Ovary (tissue), 9 donors: Measurements from ENCODE around the gene LDLRAD4. TPM values are rescaled to one million over a fixed set of nuclear protein-coding genes. Genes with fewer than 3 reads are reported as not detected.

Source experiments
- DNase-seq, 5 donors: peaks; one replicate each; pipeline ENCODE4 v3.0.0-alpha.2; 2019 to 2020
- H3K27ac ChIP-seq, 2 donors: fragments of 200-600 bp; one replicate each; pipeline versions ENCODE4 v1.5.1 to v1.8.0; 2019 to 2022
- H3K27me3 ChIP-seq: fragments of 200-600 bp; one replicate; pipeline ENCODE4 v1.8.0; 2022
- H3K36me3 ChIP-seq: fragments of 200-600 bp; sonication (generic); one replicate; pipeline ENCODE4 v1.5.1; 2019
- H3K4me1 ChIP-seq: one replicate; pipeline ENCODE4 v1.8.1; 2013; ENCODE audit warnings: mild to moderate bottlenecking, moderate library complexity; ENCODE audit not compliant: insufficient read depth
- H3K4me3 ChIP-seq: fragments of 200-600 bp; sonication (generic); one replicate; pipeline ENCODE4 v1.5.1; 2017
- H3K9me3 ChIP-seq, 2 donors: fragments of 200-600 bp in 1 of 2; sonication (generic) in 1 of 2; one replicate each; pipeline versions ENCODE4 v1.5.1 to v1.8.1; 2013 to 2019; ENCODE audit warnings: mild to moderate bottlenecking in 1 of 2, moderate library complexity in 1 of 2
- EP300 ChIP-seq: sonication (generic); formaldehyde crosslinking; IDR thresholded peaks from one replicate; pipeline ENCODE4 v1.6.1; 2017; ENCODE audit warnings: antibody characterized with exemption
- POLR2A ChIP-seq: fragments of 450-650 bp; IDR thresholded peaks from one replicate; pipeline ENCODE4 v1.6.1; 2017; ENCODE audit warnings: antibody characterized with exemption, mild to moderate bottlenecking, moderate library complexity
- WGBS, 3 donors: extraction: QIAGEN DNeasy Blood & Tissue Kit in 1 of 3; methylation state at CpG; one replicate each; pipeline versions ENCODE4 v1.1.5 to v1.1.7; 2013 to 2017; 5-methylcytosine and 5-hydroxymethylcytosine counted together
- intact Hi-C, 4 donors: fragments of 100-400 bp; cut with DNase I; formaldehyde crosslinking; loops; one replicate each; pipeline versions ENCODE4 v1.11.0 to v1.15.1; 2022 to 2023
- polyA plus RNA-seq, 2 donors: library from polyadenylated mRNA; stranded (reverse); fragments of 200-250 nt in 1 of 2; fragments of 350-450 nt in 1 of 2; fragmentation: Illumina TruSeq in 1 of 2; extraction: RNeasy Lipid Tissue Mini Kit (QIAGEN cat#74804) in 1 of 2; gene quantifications; one replicate each; pipeline ENCODE4 v1.2.3, GENCODE V29; 2013 to 2014
- total RNA-seq, 7 donors: library from RNA; depleted of rRNA in 2 of 7; stranded (reverse); fragments of >200 nt in 2 of 7; fragmentation: NEBNext Ultra II Directional in 3 of 7; extraction: Animal tissue kit (Norgen Biotek cat#: 25700) in 3 of 7; gene quantifications; one replicate each; pipeline versions ENCODE4 v1.1.0 to v1.2.4, GENCODE V29; 2016 to 2023
- TF ChIP-seq, protein P1 (sequence below), 3 donors: fragments of 450-650 bp in 2 of 3; fragments of 200-600 bp in 1 of 3; IDR thresholded peaks; one replicate each; pipeline versions ENCODE4 v1.5.1 to v1.8.0; 2016 to 2022; ENCODE audit warnings: antibody characterized with exemption in 3 of 3, mild to moderate bottlenecking in 1 of 3
- donor health status: DM: no; HTN: no; CAD: no; lungs with moderate emphysema.
- donor health status: DM: no; HTN: no; CAD: no.
- donor health status: Bipolar disorder and iron deficiency.
- donor health status: DM: yes; HTN: yes; CAD: no.
- donor health status: DM: no; HTN: no; CAD: no.
- donor health status: DM: yes; HTN: yes; CAD: no.

The LDLRAD4 gene
- total and polyA plus RNA-seq, 9 donors: 2.3 to 31.6 (median 8.3) TPM

DNA sequence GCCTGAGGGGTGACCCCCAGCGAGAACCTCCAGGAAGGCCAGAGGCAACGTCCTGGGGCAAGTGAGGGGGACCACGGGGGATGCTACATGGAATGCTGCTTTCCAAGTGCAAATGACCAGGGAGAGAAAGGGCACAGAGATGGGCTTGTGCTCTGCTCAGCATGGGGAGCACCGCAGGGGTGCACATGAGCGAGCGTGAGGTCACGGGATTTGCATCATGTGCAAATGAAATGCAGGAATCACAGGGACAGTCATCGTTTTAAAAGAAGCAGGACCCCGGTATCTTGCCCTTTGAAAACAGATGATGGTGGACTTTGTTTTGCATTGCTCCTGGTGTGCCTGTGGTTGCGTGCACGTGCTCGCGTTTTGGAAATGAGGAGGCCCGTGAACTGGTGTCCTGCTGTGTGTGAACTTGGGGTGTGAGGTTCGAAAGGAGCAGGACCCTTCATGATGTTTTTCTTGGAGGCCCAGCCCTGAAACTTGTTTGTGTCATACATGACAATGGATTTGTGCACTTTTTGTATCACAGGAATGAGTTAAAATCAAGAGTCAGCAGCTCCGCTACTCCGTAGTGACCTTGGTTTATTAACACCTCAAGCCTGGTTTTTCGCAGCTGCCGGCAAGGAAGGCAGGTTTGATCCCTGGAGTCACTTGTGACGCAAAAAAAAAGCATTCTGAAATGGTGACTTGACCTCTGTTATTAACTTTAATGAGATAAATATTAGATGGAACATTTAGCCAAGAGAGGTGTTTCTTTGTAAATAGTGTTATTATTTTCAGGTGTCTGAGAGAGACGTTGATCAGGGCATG, 234.5 kb downstream of the LDLRAD4 start:
- no peak overlapping the region for H3K4me3 ChIP-seq
- 71 to 77% (median 75%) methylated on average over 21 of the region's 21 CpGs for WGBS, 3 donors

DNA sequence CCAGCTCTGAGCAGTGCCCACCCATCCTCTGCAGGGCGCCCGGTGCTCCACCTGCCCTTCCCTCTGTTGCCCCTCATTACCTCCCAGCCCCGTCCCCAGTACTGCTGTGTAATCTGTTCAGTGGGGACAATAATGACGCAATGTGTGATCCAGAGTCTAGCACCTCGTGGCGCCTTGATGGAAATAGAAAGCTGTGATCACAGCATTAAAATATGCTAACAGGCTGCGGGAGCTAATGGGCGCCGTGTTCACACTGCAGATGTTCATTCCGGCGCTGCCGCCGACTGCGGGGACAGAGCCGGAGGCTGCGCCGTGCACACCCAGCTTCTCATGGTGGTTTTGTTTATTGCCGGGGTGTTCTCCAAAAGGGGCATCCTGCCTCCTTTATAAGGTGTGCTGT, 235.2 kb downstream of the LDLRAD4 start:
- H3K9me3 ChIP-seq: no peaks in the 10 kb centered on the region
- H3K27me3 ChIP-seq: no peaks in the 10 kb centered on the region
- WGBS, 3 donors: 70 to 91% (median 84%) methylated on average over 18 of the region's 18 CpGs
- no peak for DNase-seq
- H3K4me1 ChIP-seq: no peaks in the 10 kb centered on the region
- intact Hi-C loops: no loop called here
- H3K4me3 ChIP-seq: no peak overlapping the region
- no peaks in the 10 kb centered on the region for H3K36me3 ChIP-seq
- TF ChIP-seq, protein P1, sequence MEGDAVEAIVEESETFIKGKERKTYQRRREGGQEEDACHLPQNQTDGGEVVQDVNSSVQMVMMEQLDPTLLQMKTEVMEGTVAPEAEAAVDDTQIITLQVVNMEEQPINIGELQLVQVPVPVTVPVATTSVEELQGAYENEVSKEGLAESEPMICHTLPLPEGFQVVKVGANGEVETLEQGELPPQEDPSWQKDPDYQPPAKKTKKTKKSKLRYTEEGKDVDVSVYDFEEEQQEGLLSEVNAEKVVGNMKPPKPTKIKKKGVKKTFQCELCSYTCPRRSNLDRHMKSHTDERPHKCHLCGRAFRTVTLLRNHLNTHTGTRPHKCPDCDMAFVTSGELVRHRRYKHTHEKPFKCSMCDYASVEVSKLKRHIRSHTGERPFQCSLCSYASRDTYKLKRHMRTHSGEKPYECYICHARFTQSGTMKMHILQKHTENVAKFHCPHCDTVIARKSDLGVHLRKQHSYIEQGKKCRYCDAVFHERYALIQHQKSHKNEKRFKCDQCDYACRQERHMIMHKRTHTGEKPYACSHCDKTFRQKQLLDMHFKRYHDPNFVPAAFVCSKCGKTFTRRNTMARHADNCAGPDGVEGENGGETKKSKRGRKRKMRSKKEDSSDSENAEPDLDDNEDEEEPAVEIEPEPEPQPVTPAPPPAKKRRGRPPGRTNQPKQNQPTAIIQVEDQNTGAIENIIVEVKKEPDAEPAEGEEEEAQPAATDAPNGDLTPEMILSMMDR (IDR thresholded peaks at IDR 0.05): no peak
- no peak for TF ChIP-seq POLR2A
- no peak for TF ChIP-seq EP300
- H3K27ac ChIP-seq: no peak overlapping the region

More for the DNA sequence above, 234.5 kb downstream of the LDLRAD4 start:
- H3K4me1 ChIP-seq: no peaks in the 10 kb centered on the region
- intact Hi-C loops: no loop called here
- H3K27ac ChIP-seq: no peak overlapping the region
- H3K9me3 ChIP-seq: no peaks in the 10 kb centered on the region
- TF ChIP-seq POLR2A (no peak), EP300 (no peak)
- TF ChIP-seq, protein P1 (IDR thresholded peaks at IDR 0.05): no peak
- no peaks in the 10 kb centered on the region for H3K36me3 ChIP-seq
- no peaks in the 10 kb centered on the region for H3K27me3 ChIP-seq
- DNase-seq: no peak

GRCh38 chr18:13454363-13455150, 236.0 kb downstream of the LDLRAD4 start:
- Histone ChIP-seq H3K36me3 (no peaks in the 10 kb centered on the region), H3K4me3 (no peak overlapping the region), H3K4me1 (no peaks in the 10 kb centered on the region), H3K9me3 (no peaks in the 10 kb centered on the region), H3K27me3 (no peaks in the 10 kb centered on the region), H3K27ac (no peak overlapping the region)
- intact Hi-C loops: no loop called here
- DNase-seq: no peak
- TF ChIP-seq, protein P1 (IDR thresholded peaks at IDR 0.05): no peak
- TF ChIP-seq POLR2A (no peak), EP300 (no peak)
- 89 to 94% (median 90%) methylated on average over 12 of the region's 12 CpGs for WGBS, 3 donors

DNA sequence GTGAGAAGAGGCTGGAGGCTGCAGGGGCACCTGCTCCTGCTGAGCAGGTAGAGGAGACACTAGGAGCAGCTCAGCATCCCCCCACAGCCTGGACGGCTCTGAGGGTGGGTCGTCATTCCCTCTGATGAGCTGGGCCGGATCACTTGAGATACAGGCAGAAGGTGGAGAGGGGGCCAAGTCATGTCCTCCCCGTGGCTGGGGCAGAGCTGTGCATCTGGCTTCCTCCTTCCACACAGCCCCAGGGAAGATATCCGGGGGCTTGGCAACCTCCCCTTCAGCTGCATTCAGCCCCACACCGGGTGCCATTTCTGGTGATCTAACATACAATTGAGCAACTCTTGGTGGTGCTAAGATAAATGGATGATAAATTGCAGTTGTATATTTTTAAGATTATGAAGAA, 236.9 kb downstream of the LDLRAD4 start:
- no peak overlapping the region for H3K27ac ChIP-seq
- no peak for DNase-seq
- H3K9me3 ChIP-seq: no peaks in the 10 kb centered on the region
- no peaks in the 10 kb centered on the region for H3K4me1 ChIP-seq
- no peaks in the 10 kb centered on the region for H3K27me3 ChIP-seq
- 60 to 71% (median 62%) methylated on average over 6 of the region's 6 CpGs for WGBS, 3 donors
- TF ChIP-seq, protein P1 (IDR thresholded peaks at IDR 0.05): no peak
- TF ChIP-seq POLR2A (no peak), EP300 (no peak)
- intact Hi-C loops: no loop called here
- no peak overlapping the region for H3K4me3 ChIP-seq
- H3K36me3 ChIP-seq: no peaks in the 10 kb centered on the region
